ENCODE measurements around the gene CMTM3.

DNA sequence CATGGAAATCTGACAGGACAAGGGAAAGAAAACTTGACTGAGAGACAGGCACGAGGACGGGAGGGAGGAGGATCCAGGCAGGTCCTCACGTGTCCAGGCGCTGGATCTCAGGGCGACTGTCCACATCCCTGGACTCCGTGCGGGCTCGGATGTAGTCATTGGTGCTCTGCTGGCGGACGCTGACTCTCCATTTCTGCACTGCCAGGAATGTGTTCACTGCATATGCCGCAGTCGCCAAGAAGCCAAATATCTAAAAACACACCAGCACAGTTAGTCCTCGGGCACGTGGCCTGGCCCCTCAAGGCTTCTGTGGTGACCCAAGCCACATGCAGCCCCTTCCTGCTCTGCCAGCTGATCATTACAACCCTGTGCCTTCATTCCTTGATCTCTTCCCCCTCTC lies 17.5 kb downstream of the CMTM3 start:
- no peak for TF ChIP-seq EZH2 (IDR thresholded peaks at IDR 0.05; ENCODE audit: insufficient read depth, poor library complexity, severe bottlenecking)
- TF ChIP-seq EZH2phosphoT487 (IDR thresholded peaks at IDR 0.05; ENCODE audit: insufficient read depth, low read depth), result no peak

All from GM23248 (cell line).